HG02885 (cell line): Measurements from ENCODE around the gene NOX4.

Experiments used
- ATAC-seq: cut with Tn5 transposase; IDR thresholded peaks from one replicate; pipeline ENCODE4 v1.9.1; 2021; ENCODE audit warnings: mild to moderate bottlenecking; ENCODE audit not compliant: unreplicated experiment, poor library complexity

Gene NOX4

DNA sequence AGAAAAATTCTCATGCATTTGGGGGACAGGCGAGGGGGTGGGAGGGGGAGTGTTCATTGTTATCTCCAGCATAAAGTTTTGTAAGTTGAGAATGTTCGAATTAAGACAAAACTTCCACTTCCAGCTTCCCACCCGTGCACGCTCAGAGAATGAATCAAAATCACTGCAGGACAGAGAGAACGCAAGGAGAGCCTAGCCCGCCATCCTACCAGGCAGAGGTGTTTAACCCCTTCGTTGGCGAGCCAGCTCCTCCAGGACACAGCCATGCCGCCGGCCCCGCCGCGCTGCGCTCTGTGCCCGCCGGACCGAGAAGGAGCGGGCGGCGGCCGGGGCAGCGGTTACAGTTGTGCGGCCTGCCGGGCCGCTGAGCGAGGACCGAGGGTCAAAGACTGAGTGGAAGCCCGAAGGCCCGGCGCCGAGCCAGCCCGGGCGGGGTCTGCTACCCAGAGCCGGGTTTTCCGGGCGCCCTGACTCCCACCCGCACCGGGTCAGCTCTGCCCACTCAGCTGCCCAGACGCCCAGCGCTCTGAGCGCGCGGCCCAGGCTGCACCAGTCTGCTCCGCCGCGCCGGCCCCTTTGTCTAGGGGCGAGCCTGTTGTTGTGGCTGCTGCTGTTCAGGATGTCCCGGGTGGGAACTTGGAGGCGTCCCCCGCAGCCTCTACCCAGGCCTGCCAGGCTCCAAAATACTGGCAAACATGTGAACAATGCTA is at the start of gene NOX4:
Gene NOX4, minus strand, starts transcription at position 395 of the 710 bp plus-strand sequence. Its CDS starts 129 bp downstream, at position 266.
- ATAC-seq = no peak

DNA sequence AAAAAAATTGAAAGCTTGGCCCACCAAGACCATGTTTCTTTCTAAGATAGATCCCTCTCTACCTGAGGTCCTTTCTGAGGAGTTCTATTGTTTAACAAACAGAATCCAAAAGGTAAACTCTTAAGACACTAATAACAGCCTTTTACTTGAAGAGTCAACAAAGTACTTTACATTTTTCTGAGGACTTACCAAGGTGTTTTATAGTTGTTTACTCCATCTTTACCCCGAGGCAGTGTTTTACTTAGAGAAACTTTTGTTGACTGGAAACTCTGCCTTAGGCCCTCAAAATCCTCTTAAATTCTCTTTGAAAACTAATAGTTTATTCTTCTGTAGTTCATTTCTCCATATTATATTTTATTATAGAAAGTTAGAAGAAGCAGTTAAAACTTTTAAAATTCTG is 49.7 kb upstream of the NOX4 start:
- no peak for ATAC-seq

DNA sequence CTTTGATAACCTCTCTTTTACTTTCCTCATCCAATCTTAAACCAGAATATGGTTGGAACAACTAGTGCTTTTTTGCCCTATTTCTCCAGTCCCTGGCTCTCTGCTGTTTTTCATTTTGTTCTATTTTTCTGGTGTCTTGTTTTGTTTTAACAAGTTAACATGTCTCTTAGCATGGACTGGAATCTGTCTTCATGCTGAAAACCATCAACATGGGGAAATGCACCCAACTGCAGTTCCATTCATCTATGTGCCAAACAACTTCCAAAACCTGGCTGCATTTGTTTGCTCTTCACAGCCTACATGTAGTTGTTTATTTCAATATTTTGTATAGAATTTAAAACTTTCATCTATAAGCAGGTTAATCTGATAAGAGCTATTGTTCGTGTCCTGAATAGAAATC is 46.8 kb upstream of the NOX4 start:
- ATAC-seq = no peak

DNA sequence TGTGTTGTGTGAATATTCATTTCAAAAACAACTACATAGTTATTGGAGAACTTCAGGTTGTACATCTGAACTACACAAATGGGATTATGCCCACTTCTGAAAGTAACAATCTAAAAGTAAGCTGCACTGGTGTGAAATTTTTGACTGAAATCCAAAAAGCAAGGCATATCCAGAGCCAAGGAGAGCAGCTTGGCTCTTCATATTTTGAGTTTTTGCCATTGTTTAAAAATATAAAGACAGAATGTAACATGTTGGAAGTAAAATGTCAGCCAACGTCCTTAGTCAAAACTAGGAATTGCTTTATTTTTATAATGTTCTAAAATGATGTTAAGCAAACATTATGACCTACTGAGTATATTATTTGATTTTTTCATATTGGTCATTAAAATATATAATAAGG is 45.8 kb upstream of the NOX4 start:
- ATAC-seq = no peak

DNA sequence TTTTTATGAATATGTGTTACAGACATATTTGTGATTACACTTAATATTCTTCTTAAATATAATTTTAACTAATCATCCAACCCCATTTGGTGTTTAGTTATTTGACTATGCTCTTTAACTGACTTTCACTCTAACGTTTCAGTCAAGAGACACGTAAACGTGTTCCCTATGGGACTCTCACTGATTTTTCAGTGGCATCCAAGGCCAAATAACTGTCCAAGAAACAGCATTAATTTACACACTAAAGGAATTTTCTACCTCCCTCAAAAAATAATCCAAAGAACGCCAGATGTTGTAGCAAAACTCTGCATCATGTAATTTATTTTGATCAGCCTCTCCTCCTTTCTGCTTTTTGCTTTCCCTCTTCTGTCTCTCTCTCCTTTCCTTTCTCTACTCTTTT is 44.0 kb upstream of the NOX4 start:
- no peak for ATAC-seq

DNA sequence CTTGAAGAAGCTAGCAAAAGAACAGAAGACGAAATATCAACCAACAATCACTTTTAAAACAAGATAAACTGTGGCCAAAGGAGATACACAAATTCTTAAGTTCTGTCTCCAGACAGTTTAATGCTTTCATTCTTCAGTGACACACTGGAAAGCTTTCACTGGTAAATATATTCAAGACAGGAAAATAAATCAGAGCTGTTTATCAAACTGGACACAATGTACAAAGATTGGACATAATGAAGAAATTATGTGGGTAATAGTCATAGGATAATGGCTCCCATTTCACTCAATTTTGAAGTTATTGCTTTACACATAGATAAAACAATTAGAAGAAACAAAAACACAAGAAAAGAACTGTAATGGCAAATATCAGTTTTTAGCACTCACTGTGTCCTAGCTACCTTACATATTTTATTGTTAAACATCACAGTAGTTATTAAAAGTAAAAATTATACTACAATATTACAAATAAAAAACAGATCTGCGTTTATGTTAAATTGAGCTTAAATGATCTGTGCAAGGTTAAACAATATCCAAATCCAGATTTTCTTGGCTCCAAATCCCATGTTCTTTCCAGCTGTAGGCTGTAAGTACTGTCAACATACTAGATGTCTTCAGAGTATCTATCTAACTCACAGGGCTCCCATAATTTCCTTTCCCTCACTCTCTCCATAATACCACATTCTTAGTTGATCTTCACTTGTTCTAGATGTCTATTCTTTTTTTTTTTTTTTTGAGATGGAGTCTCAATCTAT is 38.6 kb upstream of the NOX4 start:
- ATAC-seq = no peak

DNA sequence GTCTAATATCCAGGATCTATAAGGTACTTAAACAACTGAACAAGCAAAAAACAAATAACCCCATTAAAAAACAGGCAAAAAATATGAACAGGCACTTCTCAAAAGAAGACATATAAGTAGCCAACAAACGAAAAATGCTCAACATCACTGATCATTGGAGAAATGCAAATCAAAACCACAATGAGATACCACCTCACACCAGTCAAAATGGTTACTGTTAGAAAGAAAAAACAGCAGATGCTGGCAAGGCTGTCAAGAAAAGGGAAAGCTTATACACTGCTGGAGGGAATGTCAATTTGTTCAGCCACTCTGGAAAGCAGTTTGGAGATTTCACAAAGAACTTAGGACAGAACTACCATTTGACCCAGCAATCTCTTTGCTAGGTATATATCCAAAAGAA is 30.6 kb upstream of the NOX4 start:
- no peak for ATAC-seq

DNA sequence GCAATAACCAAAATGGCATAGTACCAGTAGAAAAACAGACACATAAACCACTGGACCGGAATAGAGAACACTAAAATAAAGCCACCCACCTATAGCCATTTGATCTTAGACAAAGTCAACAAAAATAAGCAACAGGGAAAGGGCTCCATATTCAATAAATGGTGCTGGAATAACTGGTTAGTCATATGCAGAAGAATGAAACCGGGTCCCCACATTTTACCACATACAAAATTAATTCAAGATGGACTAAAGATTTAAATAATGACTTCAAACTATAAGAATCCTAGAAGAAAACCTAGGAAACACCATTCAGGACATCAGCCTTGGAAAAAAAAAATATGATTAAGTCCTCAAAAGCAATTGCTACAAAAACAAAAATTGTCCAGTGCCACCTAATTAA is 30.1 kb upstream of the NOX4 start:
- no peak for ATAC-seq

DNA sequence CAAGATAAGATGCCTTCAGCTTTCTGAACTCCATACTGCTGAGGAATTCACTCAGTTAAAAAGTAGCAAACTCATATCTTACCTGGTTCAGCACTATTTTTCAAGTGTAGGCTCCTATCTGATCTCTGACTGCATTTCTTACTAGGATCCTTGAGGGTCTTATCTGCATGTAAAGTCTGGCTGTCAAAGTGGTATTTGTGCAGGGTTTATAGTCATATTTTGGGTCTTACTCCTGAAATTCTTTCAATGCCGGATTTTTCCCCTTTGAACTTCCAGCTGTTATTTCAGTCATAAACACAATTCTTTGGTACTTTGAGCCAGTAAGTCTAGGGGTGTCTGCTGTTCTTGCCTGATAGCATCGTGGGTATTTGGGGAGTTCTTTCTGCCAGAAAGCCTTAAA is 25.3 kb upstream of the NOX4 start:
- ATAC-seq = no peak

DNA sequence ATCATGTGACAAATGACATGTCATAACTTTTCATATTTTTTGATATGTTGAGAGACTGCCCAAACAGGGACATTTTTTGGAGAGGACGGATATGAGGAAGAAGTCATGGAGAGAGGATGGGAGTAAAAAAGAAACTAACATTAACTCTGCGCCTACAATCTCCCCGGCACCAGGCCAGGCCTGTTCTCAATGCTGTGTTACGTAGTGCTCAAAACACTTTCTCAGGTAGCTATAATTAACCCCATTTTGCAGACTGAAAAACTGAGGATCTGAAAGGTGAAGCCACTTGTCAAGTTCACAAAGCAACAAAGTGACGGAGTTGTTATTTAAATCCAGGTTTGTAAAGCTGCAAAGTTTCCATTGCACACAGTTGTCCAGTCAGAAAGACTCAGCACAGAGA is 17.4 kb upstream of the NOX4 start:
- ATAC-seq = no peak

DNA sequence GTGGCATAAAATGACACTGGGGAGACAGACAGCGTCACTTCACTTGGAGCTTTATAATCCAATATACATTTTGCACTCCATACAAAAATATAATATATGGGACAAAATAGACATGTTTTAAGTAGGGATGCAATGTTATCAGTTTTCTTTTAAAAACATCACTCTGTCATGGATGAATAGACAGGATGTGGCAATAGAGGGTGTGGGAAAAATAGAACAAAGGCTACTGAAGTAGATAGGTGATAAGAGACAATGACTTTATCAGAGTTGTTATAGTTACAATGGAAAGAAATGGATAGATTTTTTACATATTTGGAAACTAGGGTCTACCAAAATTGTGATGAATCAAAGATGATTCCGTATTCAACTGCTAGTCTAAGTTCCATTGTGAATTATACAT is 13.1 kb upstream of the NOX4 start:
- ATAC-seq = no peak

DNA sequence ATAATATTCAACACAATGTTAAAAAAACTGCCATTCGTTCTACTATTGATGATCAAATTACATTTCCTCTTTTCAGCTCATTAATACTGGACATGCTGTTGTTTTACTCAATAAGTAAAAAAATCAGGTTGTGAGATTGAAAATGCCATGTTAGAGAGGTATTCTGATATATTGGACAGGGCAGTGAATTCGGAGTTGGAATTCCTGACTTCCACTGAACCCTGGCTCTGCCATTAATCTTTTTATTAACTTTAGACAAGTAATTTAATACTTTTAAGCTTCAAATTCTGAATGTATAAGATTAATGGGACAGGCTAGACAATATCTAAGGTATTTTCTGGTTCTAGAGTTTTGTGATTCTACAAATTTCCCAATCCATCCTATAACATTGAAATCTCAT is 12.2 kb upstream of the NOX4 start:
- no peak for ATAC-seq

DNA sequence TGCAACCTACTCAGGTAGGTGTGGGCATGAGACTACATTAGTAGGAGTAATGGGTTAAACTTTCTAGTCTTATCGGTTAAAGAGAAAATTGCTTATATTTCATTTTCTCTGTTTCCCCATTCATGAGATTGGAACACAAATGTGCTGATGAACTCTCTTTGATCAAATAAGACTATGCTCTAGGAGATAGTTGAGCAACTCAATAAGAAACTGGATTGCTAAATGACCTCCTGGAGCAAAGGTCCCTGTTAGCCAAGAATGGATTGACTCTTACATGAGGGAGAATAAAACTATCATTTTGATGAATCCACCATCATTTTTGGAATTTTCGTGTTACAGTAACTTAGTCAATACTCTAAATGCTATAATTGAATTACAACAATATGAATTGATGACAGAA is 11.1 kb upstream of the NOX4 start:
- no peak for ATAC-seq

DNA sequence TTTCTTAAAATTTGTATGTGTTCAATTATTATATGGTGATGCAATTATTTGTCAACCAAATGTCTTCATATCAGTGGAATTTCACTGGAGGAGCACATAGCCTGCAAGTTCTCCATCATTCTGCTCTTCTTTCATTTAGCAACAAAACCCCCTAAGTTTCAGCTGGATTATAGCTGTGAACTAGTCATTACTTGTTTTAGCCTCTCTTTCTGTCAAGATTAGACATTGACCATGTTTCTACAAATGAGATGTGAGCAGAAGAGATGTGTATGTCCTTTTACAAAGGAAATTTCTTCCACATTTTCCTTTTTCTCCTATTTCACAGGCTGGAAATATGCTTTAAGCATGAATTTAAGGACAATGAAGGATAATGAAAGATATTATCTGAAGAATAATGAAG is 9.2 kb upstream of the NOX4 start:
- ATAC-seq = no peak

DNA sequence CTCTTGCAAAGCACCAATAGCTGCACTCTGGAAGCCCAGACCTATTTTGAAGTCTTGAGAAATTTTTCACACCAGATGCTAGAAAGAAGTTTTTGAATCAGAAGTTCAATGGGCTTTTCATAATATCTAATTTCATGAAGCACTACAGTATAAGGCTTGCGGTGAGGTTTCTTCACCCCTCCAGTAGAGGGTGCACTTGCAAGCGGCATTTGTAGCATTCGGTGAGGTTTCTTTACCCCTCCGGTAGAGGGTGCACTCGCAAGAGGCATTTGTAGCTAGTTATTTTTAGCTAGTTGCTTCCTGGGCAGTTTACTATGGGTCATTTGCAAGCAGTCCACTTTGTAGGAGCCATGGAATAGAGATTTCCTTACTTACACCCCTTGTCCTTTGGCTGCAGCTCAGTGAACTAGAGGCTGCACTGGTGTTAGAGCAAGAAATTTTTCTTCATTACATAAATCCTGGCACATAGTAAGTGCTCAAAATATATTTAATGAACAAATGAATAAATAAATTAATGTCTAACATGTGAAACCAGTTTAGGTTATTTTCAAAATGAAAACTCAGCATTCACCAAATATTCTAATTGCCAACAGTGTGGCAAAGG is 7.8 kb upstream of the NOX4 start:
- ATAC-seq = no peak

DNA sequence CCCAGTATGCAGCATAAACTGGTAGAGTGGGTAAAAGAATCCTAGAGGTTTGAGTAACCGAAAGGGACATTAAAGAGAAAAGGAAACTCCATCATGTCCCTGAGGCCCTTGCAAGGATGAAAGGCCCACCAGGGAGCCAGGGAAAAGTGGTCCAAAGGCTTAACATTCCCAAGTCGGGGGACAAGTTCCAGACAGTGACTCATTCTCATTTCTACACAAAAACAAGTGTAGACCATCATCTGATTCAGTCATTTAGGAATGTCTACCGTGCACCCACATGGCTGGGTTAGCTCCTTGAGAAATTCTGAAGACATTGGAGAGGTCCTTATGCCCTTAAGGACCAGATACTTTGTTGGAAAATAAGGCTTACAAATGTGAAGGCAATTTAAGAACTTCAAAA is 4.8 kb upstream of the NOX4 start:
- ATAC-seq = no peak

DNA sequence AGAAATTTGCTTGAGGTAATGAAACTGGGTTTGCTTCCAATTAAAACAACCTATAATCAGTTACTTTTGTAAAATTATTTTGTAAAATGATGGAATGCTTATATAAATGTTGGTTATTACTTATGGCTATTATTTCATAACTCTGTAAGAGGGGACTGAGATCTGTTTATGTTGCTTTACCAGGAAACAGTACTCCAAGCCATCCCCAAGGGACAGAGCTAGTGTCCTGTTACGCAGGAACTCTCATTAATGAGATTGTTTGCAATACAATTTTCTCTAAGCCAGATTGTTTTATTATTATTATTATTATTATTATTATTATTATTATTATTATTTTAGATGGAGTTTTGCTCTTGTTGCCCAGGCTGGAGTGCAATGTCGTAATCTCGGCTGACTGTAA is 2.3 kb upstream of the NOX4 start:
- ATAC-seq = no peak

DNA sequence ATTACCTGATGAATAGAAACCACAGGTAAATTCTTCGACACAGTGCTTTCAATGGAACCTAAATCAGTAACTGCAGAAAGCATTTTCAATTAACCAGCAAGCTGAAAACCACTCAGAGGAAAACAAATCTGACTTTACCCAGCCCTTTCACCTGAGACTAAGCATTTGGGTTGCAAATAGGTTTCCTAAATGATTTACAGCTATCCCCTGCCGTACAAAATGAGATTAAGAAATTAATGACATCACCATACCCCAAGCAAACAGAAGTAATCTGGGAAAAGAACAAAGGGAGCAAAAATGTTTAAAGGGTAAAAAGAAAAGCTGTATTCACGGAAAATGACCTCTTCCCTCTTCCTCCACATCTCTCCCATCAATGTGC is 584 bp downstream of the NOX4 start:
- ATAC-seq = no peak

DNA sequence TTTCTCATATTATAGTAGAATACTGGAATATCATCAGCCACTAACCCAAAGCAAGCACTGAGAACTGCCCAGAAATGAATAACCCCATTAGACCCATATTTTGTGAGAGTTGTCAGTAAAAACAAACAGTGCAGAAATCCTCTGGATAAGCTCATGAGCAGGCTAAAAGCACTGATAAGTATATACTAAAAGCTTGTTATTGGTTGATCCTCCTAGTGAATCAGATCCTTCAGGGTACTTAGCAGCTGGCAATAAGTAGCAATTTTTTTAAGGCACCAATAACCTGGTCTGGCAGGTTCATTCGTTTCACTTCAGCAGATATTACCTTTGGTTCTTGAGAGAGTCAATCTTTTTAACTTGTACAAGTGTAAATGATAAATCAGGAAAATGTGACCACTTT is 1.2 kb downstream of the NOX4 start:
- no peak for ATAC-seq

DNA sequence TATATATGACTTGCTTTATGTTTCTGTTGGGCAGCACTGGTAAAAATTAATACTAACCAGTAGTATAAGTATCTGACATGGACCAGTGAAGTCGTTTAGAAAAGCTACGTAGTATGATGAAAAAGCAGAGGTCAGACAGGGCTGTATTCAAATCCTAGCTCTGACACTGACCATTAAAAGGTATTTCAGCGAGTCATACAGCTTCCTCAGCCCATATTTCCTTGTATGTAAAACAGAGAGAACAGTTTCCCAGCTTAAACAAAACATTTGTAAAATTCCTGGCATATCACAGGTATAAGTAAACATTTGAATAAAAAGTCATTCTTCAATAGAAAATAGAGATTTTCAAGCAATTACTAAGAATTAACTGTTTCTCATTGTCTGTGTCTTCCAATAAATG is 4.2 kb downstream of the NOX4 start:
- no peak for ATAC-seq

DNA sequence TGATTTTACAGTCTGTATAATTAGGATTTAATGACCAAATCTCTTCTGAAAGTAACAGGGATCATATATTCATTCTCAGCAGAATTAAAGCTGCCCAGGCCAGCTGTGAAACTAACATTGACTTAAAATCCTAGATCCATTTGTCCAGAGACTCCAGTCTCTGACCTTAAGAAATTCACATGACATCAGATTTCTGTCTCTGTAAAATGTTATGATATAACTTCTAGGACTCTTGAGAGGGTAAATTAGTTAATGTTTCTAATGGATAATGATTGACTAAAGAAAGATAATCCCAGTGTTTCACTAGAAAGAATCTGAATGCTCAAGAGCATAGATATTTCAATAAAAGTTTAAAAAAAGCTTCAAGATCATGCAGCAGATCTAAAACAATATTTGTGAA is 6.3 kb downstream of the NOX4 start:
- ATAC-seq = no peak

DNA sequence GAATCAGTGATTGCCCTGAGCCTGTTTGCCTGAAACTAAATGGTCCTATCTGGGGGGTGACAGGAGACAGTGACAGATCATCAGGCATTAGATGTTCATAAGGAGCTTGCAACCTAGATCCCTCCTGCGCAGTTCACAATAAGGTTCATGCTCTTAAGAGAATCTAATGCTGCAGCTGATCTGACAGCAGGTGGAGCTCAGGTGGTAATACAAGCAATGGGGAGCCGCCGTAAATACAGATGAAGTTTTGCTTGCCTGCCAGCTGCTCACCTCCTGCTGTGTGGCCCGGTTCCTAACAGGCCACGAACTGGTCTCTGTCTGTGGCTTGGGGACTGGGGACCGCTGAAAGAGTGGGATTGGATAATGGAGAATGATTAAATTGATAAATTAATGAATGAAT is 14.0 kb downstream of the NOX4 start:
- ATAC-seq = no peak
